GM18861 (cell line): ENCODE results near the gene CDH4.
"Not testable (repeated sequence)": the region's sequence is repeated elsewhere in the genome, so short reads cannot be mapped to it uniquely, and the experiment has no call there.

Experiments
- ATAC-seq: cut with Tn5 transposase; IDR thresholded peaks from one replicate; pipeline ENCODE4 v1.9.1; 2021; ENCODE audit not compliant: unreplicated experiment

Gene CDH4

GRCh38 chr20:61453219-61453618, 201.2 kb downstream of the CDH4 start:
- no peak for ATAC-seq

- ATAC-seq: not testable (repeated sequence)
These were observed 201.6 kb downstream of the CDH4 start for GRCh38 chr20:61453623-61454022.

GRCh38 chr20:61454053-61454452, 202.0 kb downstream of the CDH4 start:
- no peak for ATAC-seq

GRCh38 chr20:61455508-61456215, 203.6 kb downstream of the CDH4 start:
- no peak for ATAC-seq

- ATAC-seq: no peak
These were observed 205.7 kb downstream of the CDH4 start for GRCh38 chr20:61457725-61458124.

GRCh38 chr20:61458146-61458746, 206.2 kb downstream of the CDH4 start:
- ATAC-seq: no peak

- no peak for ATAC-seq
These were observed 207.2 kb downstream of the CDH4 start for GRCh38 chr20:61459266-61459665.

GRCh38 chr20:61459705-61460104, 207.6 kb downstream of the CDH4 start:
- no peak for ATAC-seq

- no peak for ATAC-seq
These were observed 208.4 kb downstream of the CDH4 start for GRCh38 chr20:61460261-61461052.

GRCh38 chr20:61461461-61461860, 209.4 kb downstream of the CDH4 start:
- ATAC-seq: no peak

GRCh38 chr20:61464307-61465303, 212.5 kb downstream of the CDH4 start:
- no peak for ATAC-seq

GRCh38 chr20:61475729-61476128, 223.7 kb downstream of the CDH4 start:
- no peak for ATAC-seq

GRCh38 chr20:61476956-61477355, 224.9 kb downstream of the CDH4 start:
- ATAC-seq: no peak

- ATAC-seq: no peak
These were observed 225.4 kb downstream of the CDH4 start for GRCh38 chr20:61477451-61477861.

GRCh38 chr20:61478094-61478493, 226.0 kb downstream of the CDH4 start:
- no peak for ATAC-seq

- ATAC-seq: no peak
These were observed 226.7 kb downstream of the CDH4 start for GRCh38 chr20:61478611-61479305.

- not testable (repeated sequence) for ATAC-seq
These were observed 227.4 kb downstream of the CDH4 start for GRCh38 chr20:61479433-61479832.

GRCh38 chr20:61480158-61480825, 228.2 kb downstream of the CDH4 start:
- no peak for ATAC-seq

GRCh38 chr20:61482056-61482887, 230.2 kb downstream of the CDH4 start:
- no peak for ATAC-seq
